K562 (cell line): ENCODE results near the gene C16orf92.

ENCODE experiments used
- GABPA ChIP-seq: fragments of 200-800 bp; sonication (Bioruptor generic); conservative IDR thresholded peaks from 2 replicates; pipeline ENCODE4 v1.6.1; 2016; ENCODE audit warnings: low read depth, missing genetic modification characterization, missing compliant biosample characterization
- NCOA1 ChIP-seq: fragments of 450-650 bp; IDR thresholded peaks from 2 replicates; pipeline ENCODE4 v1.6.1; 2016; ENCODE audit warnings: low read depth
- POLR2A ChIP-seq: fragments of 450-650 bp; conservative IDR thresholded peaks from 2 replicates; pipeline ENCODE4 v1.6.1; 2016
- RAD21 ChIP-seq, 2 experiments: fragments of 250-450 bp in 1 of 2; fragments of 450-650 bp in 1 of 2; sonication (Bioruptor Pico) in 1 of 2; formaldehyde crosslinking in 1 of 2; IDR thresholded peaks in 1 of 2; conservative IDR thresholded peaks in 1 of 2; 2 replicates each; pipeline versions ENCODE4 v1.4.0 to v1.8.0; 2020 to 2022; ENCODE audit warnings: mild to moderate bottlenecking in 2 of 2, moderate library complexity in 1 of 2
- ZBTB26 ChIP-seq: fragments of 450-650 bp; formaldehyde crosslinking; IDR thresholded peaks from 2 replicates; pipeline ENCODE4 v1.4.0; 2022; ENCODE audit warnings: missing genetic modification characterization
- ZSCAN32 ChIP-seq: fragments of 450-650 bp; formaldehyde crosslinking; IDR thresholded peaks from 2 replicates; pipeline ENCODE4 v1.4.0; 2020; ENCODE audit warnings: mild to moderate bottlenecking, moderate library complexity
- TF ChIP-seq, protein P1 (sequence below): sonication (generic); formaldehyde crosslinking; IDR thresholded peaks from 2 replicates; pipeline ENCODE4 v1.9.0; 2022; ENCODE audit warnings: mild to moderate bottlenecking, missing genetic modification reagents
- TF ChIP-seq, protein P2 (sequence below): sonication (generic); formaldehyde crosslinking; IDR thresholded peaks from 2 replicates; pipeline ENCODE4 v1.4.0; 2020; ENCODE audit warnings: mild to moderate bottlenecking, missing genetic modification reagents

- TF ChIP-seq, protein P1, sequence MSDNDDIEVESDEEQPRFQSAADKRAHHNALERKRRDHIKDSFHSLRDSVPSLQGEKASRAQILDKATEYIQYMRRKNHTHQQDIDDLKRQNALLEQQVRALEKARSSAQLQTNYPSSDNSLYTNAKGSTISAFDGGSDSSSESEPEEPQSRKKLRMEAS (CRISPR knock-in tag): no peak
- no peak for TF ChIP-seq POLR2A
- TF ChIP-seq ZBTB26 (CRISPR knock-in tag): no peak
- no peak for TF ChIP-seq NCOA1
- no peak for TF ChIP-seq ZSCAN32 (CRISPR knock-in tag)
- no peak for TF ChIP-seq GABPA (tag)
- TF ChIP-seq, protein P2, sequence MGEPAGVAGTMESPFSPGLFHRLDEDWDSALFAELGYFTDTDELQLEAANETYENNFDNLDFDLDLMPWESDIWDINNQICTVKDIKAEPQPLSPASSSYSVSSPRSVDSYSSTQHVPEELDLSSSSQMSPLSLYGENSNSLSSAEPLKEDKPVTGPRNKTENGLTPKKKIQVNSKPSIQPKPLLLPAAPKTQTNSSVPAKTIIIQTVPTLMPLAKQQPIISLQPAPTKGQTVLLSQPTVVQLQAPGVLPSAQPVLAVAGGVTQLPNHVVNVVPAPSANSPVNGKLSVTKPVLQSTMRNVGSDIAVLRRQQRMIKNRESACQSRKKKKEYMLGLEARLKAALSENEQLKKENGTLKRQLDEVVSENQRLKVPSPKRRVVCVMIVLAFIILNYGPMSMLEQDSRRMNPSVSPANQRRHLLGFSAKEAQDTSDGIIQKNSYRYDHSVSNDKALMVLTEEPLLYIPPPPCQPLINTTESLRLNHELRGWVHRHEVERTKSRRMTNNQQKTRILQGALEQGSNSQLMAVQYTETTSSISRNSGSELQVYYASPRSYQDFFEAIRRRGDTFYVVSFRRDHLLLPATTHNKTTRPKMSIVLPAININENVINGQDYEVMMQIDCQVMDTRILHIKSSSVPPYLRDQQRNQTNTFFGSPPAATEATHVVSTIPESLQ (CRISPR knock-in tag): no peak
- TF ChIP-seq RAD21 (CRISPR knock-in tag; conservative IDR thresholded peaks at IDR 0.05 in 1 of 2, IDR thresholded peaks at IDR 0.05 in 1 of 2): no peak
These were observed 46.8 kb downstream of the C16orf92 start for GRCh38 chr16:30069611-30070462.
